ENCODE measurements around the gene ZNF358.
A peak's percentile ranks its signal among the peaks of the same experiment; 100 is the strongest.

ZNF358 gene

GRCh38 chr19:7504684-7505083, 11.2 kb upstream of the ZNF358 start:
- peaks cover 15% of the 10 kb centered on the region for H3K4me1 Mint-ChIP-seq
- DNase-seq: no peak
- H3K36me3 Mint-ChIP-seq: no peaks in the 10 kb centered on the region
- CTCF ChIA-PET: no interaction called here
- H3K9me3 Mint-ChIP-seq: no peaks in the 10 kb centered on the region
- H3K27ac Mint-ChIP-seq: no peak overlapping the region
- peaks cover 88% of the 10 kb centered on the region for H3K27me3 Mint-ChIP-seq
- H3K4me3 Mint-ChIP-seq: no peak overlapping the region

GRCh38 chr19:7505288-7505681, 10.6 kb upstream of the ZNF358 start:
- peaks cover 84% of the 10 kb centered on the region for H3K27me3 Mint-ChIP-seq
- no peak for DNase-seq
- H3K36me3 Mint-ChIP-seq: no peaks in the 10 kb centered on the region
- H3K4me3 Mint-ChIP-seq: no peak overlapping the region
- no peaks in the 10 kb centered on the region for H3K9me3 Mint-ChIP-seq
- H3K27ac Mint-ChIP-seq: no peak overlapping the region
- peaks cover 15% of the 10 kb centered on the region for H3K4me1 Mint-ChIP-seq
- CTCF ChIA-PET: interaction anchor here (1.2 kb wide), 1 partner anchor 176 kb away, joined by 3 read pairs; the partner anchor contains the start of gene TRAPPC5

GRCh38 chr19:7505682-7506384, 10.1 kb upstream of the ZNF358 start:
- Mint-ChIP-seq H3K4me3 (no peak overlapping the region), H3K36me3 (no peaks in the 10 kb centered on the region), H3K4me1 (peaks cover 15% of the 10 kb centered on the region), H3K9me3 (no peaks in the 10 kb centered on the region), H3K27ac (no peak overlapping the region), H3K27me3 (peaks cover 79% of the 10 kb centered on the region)
- CTCF ChIA-PET: interaction anchor here (1.2 kb wide), 1 partner anchor 175 kb away, joined by 3 read pairs; the partner anchor contains the start of gene TRAPPC5
- DNase-seq: peak; percentile 41

DNA sequence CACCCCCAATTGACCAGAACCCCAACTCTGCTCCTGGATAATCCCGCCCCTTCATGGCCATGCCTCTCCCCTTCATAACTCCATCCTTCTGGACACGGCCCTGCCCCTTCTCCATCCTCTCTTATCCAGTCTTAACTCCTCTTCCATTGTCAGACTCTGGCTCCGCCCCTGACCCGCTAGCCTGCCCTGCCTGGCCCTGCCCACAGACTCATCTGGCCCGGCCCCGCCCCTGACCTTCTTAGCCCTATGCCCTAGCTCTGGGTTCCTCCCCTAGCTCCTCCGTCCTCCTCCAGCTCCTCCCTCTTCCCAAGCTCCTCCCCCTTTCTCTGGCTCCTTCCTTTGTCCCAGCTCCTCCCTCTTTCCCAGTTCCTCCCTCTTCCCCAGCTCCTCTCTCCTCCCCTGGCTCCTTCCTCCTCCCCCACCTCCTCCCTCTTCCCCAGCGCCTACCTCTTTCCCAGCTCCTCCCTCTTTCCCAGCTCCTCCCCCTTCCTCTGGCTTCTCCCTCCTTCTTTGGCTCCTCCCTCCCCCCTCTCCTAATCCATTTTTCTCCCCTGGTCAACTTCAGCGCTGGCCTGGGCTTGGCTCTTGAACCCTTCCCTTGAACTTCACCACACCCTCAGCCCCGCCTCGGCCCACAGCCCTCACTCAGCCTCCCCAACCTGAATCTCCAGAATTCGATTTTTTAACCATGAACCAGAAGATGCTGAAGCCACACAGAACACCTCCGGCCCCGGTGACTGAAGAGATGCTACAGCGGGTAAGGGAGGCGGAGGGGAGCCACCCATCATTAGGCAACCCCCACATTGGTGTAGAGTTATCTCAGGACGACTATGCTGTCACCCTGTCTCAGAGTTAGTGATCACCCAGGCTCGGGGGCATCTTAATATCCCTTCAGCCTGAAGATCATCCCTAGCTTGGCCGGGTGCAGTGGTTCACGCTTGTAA, 9.2 kb upstream of the ZNF358 start:
- DNase-seq: peak; percentile 65
- CTCF ChIA-PET: interaction anchor here (1.2 kb wide), 1 partner anchor 174 kb away, joined by 3 read pairs; the partner anchor contains the start of gene TRAPPC5
- Mint-ChIP-seq H3K9me3 (no peaks in the 10 kb centered on the region), H3K27ac (no peak overlapping the region), H3K4me1 (peaks cover 13% of the 10 kb centered on the region), H3K27me3 (peaks cover 70% of the 10 kb centered on the region), H3K36me3 (no peaks in the 10 kb centered on the region), H3K4me3 (no peak overlapping the region)

- Mint-ChIP-seq H3K9me3 (no peaks in the 10 kb centered on the region), H3K36me3 (no peaks in the 10 kb centered on the region), H3K4me3 (no peak overlapping the region), H3K27me3 (peaks cover 62% of the 10 kb centered on the region), H3K4me1 (peaks cover 13% of the 10 kb centered on the region), H3K27ac (no peak overlapping the region)
- DNase-seq: no peak
- CTCF ChIA-PET: no interaction called here
These were observed 8.0 kb upstream of the ZNF358 start for GRCh38 chr19:7507884-7508283.

DNA sequence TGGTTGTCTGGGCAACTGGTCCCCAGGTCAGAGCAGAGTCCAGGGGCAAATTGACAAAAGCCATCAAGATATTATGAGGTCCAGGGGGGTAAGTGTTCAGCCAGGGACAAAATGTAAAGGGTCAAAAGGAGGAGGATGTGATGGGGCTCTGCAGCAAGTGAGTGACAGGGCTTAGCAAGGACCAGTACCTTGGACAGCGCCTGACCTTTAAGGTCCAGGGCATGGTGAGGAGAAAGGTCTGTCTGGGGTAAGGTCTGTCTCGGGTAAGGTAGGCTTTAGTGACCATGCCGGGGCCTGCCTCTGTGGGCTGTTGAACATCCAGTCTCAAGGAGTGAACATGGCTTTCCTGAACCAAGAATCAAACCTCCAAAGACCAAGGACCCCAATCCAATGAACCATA, 6.3 kb upstream of the ZNF358 start:
- peaks cover 59% of the 10 kb centered on the region for H3K27me3 Mint-ChIP-seq
- H3K9me3 Mint-ChIP-seq: no peaks in the 10 kb centered on the region
- no peaks in the 10 kb centered on the region for H3K36me3 Mint-ChIP-seq
- peak; percentile 53 for DNase-seq
- no peak overlapping the region for H3K4me3 Mint-ChIP-seq
- no peak overlapping the region for H3K27ac Mint-ChIP-seq
- CTCF ChIA-PET: no interaction called here
- peaks cover 13% of the 10 kb centered on the region for H3K4me1 Mint-ChIP-seq

- no peaks in the 10 kb centered on the region for H3K36me3 Mint-ChIP-seq
- no peak for DNase-seq
- H3K27me3 Mint-ChIP-seq: peaks cover 55% of the 10 kb centered on the region
- H3K4me3 Mint-ChIP-seq: no peak overlapping the region
- peaks cover 12% of the 10 kb centered on the region for H3K4me1 Mint-ChIP-seq
- no peak overlapping the region for H3K27ac Mint-ChIP-seq
- no peaks in the 10 kb centered on the region for H3K9me3 Mint-ChIP-seq
- CTCF ChIA-PET: interaction anchor here (1.0 kb wide), 1 partner anchor 16 kb away, joined by 3 read pairs; a partner anchor contains a TSS
These were observed 3.5 kb upstream of the ZNF358 start for GRCh38 chr19:7512400-7512851.

GRCh38 chr19:7513809-7514642, 1.9 kb upstream of the ZNF358 start:
- CTCF ChIA-PET: no interaction called here

DNA sequence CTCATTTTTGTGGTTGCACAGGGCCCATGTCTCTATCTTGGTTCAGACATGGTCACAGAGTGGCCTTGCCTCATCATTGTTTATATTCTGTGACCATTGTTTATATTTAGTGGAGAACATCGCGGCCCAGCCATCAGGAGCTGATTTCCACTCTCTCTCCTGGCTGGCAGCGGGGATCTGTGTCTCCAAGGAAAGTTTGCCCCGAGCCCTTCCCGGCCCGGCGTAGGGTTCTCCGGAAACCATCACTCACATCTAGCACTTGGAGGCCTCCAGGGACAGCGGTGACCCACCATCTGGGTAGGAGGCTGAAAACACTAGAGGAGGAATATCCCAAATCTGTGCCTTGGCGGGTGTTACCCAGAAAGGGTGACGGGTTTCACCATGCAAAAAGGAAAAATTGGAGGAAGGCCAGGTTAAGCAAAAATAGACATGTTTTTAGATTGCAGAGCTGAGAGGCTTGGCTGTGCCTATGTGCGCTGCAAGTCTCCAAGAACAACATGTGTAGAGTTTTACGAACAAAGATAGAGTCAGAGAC, 726 bp upstream of the ZNF358 start:
- no peak overlapping the region for H3K27ac Mint-ChIP-seq
- no peaks in the 10 kb centered on the region for H3K9me3 Mint-ChIP-seq
- CTCF ChIA-PET: no interaction called here
- H3K27me3 Mint-ChIP-seq: peaks cover 49% of the 10 kb centered on the region
- no peak for DNase-seq
- no peaks in the 10 kb centered on the region for H3K36me3 Mint-ChIP-seq
- H3K4me1 Mint-ChIP-seq: peaks cover 12% of the 10 kb centered on the region
- H3K4me3 Mint-ChIP-seq: peak overlapping the region; percentile 72

More at GRCh38 chr19:7513809-7514642, 1.9 kb upstream of the ZNF358 start:
- Mint-ChIP-seq H3K36me3 (no peaks in the 10 kb centered on the region), H3K9me3 (no peaks in the 10 kb centered on the region), H3K27me3 (peaks cover 57% of the 10 kb centered on the region), H3K4me1 (peaks cover 12% of the 10 kb centered on the region), H3K4me3 (no peak overlapping the region), H3K27ac (no peak overlapping the region)
- no peak for DNase-seq

DNA sequence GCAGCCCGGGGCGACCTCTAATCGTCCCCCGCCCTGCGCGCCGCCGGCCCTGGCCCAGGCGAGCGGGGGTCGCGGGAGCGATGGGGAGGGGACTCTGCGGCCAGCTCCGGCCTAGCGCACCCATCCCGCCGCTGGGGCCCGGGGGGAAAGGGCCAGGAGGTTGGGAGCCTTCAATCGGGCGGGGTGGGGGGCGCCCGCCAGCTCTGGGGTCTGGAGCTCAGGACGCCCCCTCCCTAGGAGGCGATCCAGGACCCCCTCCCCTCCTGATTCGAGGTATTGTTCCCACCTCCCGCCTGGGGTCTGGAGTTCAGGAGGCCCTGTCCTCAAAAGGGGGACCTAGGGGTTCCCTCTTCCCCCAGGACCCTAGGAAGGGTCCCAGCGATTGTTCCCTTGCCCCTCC, 430 bp downstream of the ZNF358 start:
- no peak overlapping the region for H3K27ac Mint-ChIP-seq
- peaks cover 14% of the 10 kb centered on the region for H3K4me1 Mint-ChIP-seq
- no peaks in the 10 kb centered on the region for H3K36me3 Mint-ChIP-seq
- no peak for DNase-seq
- H3K27me3 Mint-ChIP-seq: peaks cover 49% of the 10 kb centered on the region
- CTCF ChIA-PET: interaction anchor here (1.0 kb wide), 1 partner anchor 149 kb away, joined by 3 read pairs; no protein-coding TSS in a partner anchor
- no peaks in the 10 kb centered on the region for H3K9me3 Mint-ChIP-seq
- H3K4me3 Mint-ChIP-seq: peak overlapping the region; percentile 68

GRCh38 chr19:7516878-7517277, 975 bp downstream of the ZNF358 start:
- no peaks in the 10 kb centered on the region for H3K36me3 Mint-ChIP-seq
- peaks cover 49% of the 10 kb centered on the region for H3K27me3 Mint-ChIP-seq
- peaks cover 19% of the 10 kb centered on the region for H3K4me1 Mint-ChIP-seq
- no peaks in the 10 kb centered on the region for H3K9me3 Mint-ChIP-seq
- DNase-seq: no peak
- peak overlapping the region; percentile 68 for H3K4me3 Mint-ChIP-seq
- peak overlapping the region; percentile 58 for H3K27ac Mint-ChIP-seq
- CTCF ChIA-PET: interaction anchor here (1.0 kb wide), 1 partner anchor 150 kb away, joined by 3 read pairs; no protein-coding TSS in a partner anchor

- peaks cover 29% of the 10 kb centered on the region for H3K4me1 Mint-ChIP-seq
- CTCF ChIA-PET: no interaction called here
- DNase-seq: no peak
- no peaks in the 10 kb centered on the region for H3K9me3 Mint-ChIP-seq
- H3K4me3 Mint-ChIP-seq: no peak overlapping the region
- H3K27me3 Mint-ChIP-seq: peaks cover 36% of the 10 kb centered on the region
- H3K27ac Mint-ChIP-seq: no peak overlapping the region
- H3K36me3 Mint-ChIP-seq: no peaks in the 10 kb centered on the region
These were observed 3.6 kb downstream of the ZNF358 start for GRCh38 chr19:7519361-7520130.

Data from activated naive CD4-positive, alpha-beta T cell treated with anti-CD3 and anti-CD28 coated beads, Interleukin-2, amount 10 ng/mL, durations not matched to agents 7 days and 5 days (primary cell).